Measurements from ENCODE around the gene SNX15.

Gene SNX15

DNA sequence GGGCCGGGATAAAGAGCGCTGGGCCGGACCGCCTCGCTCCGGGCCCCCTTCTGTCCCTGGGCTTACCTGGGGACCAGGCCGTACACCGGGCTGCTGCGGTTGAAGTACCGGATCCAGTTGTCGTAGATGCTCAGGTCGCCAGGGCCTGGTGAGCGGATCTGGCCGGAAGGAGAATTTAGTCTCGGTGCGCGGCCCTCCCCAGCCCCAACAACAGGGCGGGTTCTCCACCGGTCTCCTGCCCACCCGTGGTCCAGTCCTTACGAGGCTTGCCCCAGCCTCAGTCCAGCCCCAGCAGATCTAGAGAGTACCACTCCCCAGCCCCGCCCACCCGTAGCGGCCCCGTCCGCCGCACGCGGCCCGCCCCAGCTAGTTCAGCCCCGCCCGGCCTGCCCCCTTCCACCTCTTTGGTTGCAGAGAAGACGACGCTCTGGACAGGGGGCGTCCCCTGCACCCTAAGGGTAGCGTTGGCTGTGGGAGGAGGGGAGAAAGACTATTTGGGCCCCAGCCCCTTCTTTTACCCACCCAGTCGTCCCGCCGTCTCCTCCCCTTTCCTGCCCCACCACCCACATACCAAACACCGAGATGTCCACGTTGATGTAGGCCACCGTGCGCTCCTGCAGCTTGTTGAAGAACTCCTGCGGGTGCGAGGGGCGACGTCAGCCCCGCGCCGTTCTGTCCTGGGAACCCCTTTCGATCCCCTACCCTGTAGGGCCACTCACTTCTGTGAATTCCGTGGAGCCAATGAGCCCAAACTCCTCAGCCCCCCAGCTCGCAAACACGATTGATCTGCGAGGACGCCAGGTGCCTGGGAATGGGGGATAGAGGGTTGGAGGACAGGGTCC lies 20.6 kb downstream of the SNX15 start:
- no peak for DNase-seq (ENCODE audit: extremely low read depth, low read depth)
- no peak for TF ChIP-seq CTCF (IDR thresholded peaks at IDR 0.05; ENCODE audit: low read depth, low read length)

- no peak for TF ChIP-seq CTCF (IDR thresholded peaks at IDR 0.05; ENCODE audit: low read depth, low read length)
- DNase-seq (ENCODE audit: extremely low read depth, low read depth): no peak
Observed at GRCh38 chr11:65051398-65051858, 24.2 kb downstream of the SNX15 start.

DNA sequence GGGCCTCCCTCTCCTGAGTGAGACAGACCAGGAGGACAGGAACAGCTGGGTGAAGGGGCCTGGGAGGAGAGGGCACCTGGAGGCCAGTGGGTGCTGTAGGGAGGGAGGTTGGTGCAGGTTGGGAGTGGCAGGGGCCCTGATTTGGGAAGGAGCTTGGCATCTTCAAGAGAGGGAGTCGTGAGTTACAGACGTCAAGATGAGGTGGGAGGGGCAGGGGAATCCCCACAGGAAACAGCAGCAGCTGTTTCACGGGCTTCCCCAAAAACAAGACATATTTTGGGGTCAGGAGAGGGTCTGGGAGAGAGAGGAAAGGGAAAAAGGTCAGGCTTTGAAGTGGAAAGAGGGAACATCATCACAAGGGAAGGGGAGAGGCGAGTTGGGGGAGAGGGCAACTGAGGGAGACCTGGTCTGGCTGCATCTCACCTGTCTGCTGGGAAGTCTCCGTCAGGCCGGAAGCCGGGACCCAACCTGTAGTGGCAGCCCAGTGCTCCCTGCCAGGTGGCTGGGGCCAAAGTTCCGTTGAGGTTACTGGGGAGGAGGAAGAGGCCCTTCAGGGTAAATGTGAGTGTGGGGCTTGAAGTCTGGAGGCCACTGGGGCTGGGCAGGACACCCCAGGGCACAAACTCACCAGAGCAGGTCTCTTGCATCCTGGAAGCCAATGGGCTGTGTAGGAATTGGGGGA lies 26.7 kb downstream of the SNX15 start:
- DNase-seq (ENCODE audit: extremely low read depth, low read depth): no peak
- no peak for TF ChIP-seq CTCF (IDR thresholded peaks at IDR 0.05; ENCODE audit: low read depth, low read length)

- TF ChIP-seq CTCF (IDR thresholded peaks at IDR 0.05; ENCODE audit: low read depth, low read length): no peak
- no peak for DNase-seq (ENCODE audit: extremely low read depth, low read depth)
Observed at GRCh38 chr11:65055538-65055937, 28.3 kb downstream of the SNX15 start.

GRCh38 chr11:65056999-65057398 lies 29.8 kb downstream of the SNX15 start:
- no peak for TF ChIP-seq CTCF (IDR thresholded peaks at IDR 0.05; ENCODE audit: low read depth, low read length)
- DNase-seq (ENCODE audit: extremely low read depth, low read depth): no peak

GRCh38 chr11:65057526-65057925 lies 30.3 kb downstream of the SNX15 start:
- TF ChIP-seq CTCF (IDR thresholded peaks at IDR 0.05; ENCODE audit: low read depth, low read length): no peak
- DNase-seq (ENCODE audit: extremely low read depth, low read depth): no peak

GRCh38 chr11:65058012-65058411 lies 30.8 kb downstream of the SNX15 start:
- TF ChIP-seq CTCF (IDR thresholded peaks at IDR 0.05; ENCODE audit: low read depth, low read length): no peak
- DNase-seq (ENCODE audit: extremely low read depth, low read depth): no peak
